Jurkat, Clone E6-1 (cell line): ENCODE measurements around the gene ERFE.
"Not testable (repeated sequence)": the region's sequence is repeated elsewhere in the genome, so short reads cannot be mapped to it uniquely, and the experiment has no call there.

Source experiments
- DNase-seq: peaks from one replicate; pipeline ENCODE4 v3.0.0-alpha.2; 2011; ENCODE audit warnings: low read depth, low spot score
- H3K4me3 ChIP-seq: 2 replicates; pipeline ENCODE4 v1.5.1; 2011; ENCODE audit warnings: mild to moderate bottlenecking, low read length, control low read depth, moderate library complexity

The ERFE gene

GRCh38 chr2:238165288-238165921, 6.6 kb downstream of the ERFE start:
- no peak overlapping the region for H3K4me3 ChIP-seq
- DNase-seq: no peak

DNA sequence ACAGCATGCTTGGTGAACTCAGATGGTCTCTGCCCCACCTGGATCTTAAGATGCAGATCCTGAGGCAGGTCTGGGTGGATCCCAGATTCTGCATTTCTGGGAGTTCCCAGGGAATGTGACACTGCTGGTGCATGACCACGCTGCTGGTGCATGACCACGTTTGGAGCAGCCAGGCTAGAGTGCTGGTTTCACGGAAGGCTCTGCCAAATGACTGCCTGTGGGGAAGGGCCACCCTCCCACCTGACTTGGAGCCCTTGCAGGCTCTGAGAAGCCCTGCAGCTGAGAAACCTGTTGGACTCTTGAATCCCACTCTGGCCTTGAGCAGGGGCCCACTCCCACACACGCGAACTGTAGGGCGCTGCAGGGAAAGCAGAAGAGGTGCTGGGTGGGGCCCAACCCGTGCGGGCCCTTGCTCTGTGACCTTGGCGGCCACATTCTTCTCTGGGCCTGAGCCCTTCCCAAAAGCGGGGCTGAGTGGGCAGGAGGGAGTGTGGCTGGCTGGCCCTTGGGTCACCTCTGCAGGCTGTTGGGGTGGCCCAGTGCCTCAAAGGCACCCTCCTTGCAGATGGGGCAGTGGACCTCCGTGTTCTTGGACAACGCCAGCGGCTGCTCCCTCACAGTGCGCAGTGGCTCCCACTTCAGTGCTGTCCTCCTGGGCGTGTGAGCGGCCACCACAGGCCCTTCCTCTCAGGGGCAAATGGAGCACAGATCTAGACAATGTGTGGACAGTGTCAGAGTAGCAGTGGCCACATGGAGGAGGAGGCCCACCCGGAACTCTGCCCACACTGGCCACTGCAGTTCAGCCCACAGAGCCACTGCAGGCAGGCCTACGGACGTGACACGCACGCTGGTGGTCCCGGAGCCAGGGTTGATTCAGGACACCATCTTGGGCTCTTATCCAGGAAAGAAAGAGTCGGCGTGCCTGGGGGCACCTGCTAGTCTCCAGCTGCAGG, 7.9 kb downstream of the ERFE start:
- no peak for DNase-seq
- H3K4me3 ChIP-seq: no peak overlapping the region

- no peak overlapping the region for H3K4me3 ChIP-seq
- no peak for DNase-seq
Measured at GRCh38 chr2:238167344-238167715, 8.6 kb downstream of the ERFE start.

DNA sequence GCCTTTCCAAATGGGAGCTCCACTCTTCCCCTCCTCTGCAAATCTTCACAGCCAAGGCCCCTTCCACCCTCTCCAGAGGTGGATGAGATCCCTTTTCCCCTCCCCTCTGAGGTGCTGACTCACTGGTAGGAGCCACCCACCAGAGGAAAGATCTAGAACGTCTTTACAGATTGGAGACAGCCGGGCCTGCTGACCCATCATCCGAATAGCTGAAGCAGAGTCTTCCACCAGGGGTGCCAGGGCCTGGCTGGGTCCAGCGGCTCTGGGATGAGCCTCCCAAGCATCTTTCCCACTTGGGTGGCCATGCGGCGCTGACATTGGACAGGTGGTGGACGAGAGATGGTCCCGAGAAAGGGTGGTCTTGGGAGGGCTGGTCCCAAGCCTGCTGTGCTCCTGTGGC, 9.0 kb downstream of the ERFE start:
- DNase-seq: no peak
- no peak overlapping the region for H3K4me3 ChIP-seq

- DNase-seq: no peak
- H3K4me3 ChIP-seq: no peak overlapping the region
Measured at GRCh38 chr2:238168196-238169047, 9.7 kb downstream of the ERFE start.

GRCh38 chr2:238169048-238169707, 10.4 kb downstream of the ERFE start:
- no peak for DNase-seq
- no peak overlapping the region for H3K4me3 ChIP-seq

- H3K4me3 ChIP-seq: no peak overlapping the region
- DNase-seq: no peak
Measured at GRCh38 chr2:238169708-238170251, 11.0 kb downstream of the ERFE start.

GRCh38 chr2:238170386-238171071, 11.8 kb downstream of the ERFE start:
- no peak for DNase-seq

GRCh38 chr2:238171072-238171431, 12.3 kb downstream of the ERFE start:
- DNase-seq, H3K4me3 ChIP-seq: not testable (repeated sequence)

More at GRCh38 chr2:238170386-238171071, 11.8 kb downstream of the ERFE start:
- no peak overlapping the region for H3K4me3 ChIP-seq

- no peak for DNase-seq
- no peak overlapping the region for H3K4me3 ChIP-seq
Measured at GRCh38 chr2:238171575-238172187, 12.9 kb downstream of the ERFE start.

- no peak for DNase-seq
- H3K4me3 ChIP-seq: no peak overlapping the region
Measured at GRCh38 chr2:238172439-238172838, 13.7 kb downstream of the ERFE start.

- DNase-seq: no peak
- H3K4me3 ChIP-seq: no peak overlapping the region
Measured at GRCh38 chr2:238173692-238174091, 14.9 kb downstream of the ERFE start.

DNA sequence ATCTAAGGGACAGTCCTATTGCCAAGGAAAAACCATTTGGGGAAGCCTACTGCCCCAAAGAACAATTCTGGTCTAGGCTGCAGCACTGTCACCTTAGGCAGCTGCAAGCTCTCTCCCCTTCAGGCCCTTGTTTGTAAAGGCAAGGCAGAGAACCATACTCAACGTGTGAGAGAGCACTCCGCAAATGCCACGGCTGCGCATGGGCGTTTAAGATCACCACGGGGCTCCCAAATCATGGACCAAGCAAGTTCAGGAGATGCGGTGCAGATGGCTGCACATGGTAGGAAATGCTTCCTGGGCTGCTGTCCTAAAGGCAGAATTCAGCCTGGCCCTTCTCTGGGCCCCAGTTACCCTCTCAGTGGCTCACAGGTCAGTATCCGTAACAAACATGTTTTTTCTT, 15.5 kb downstream of the ERFE start:
- H3K4me3 ChIP-seq: no peak overlapping the region
- no peak for DNase-seq

GRCh38 chr2:238174701-238175100, 15.9 kb downstream of the ERFE start:
- H3K4me3 ChIP-seq: no peak overlapping the region
- DNase-seq: no peak

DNA sequence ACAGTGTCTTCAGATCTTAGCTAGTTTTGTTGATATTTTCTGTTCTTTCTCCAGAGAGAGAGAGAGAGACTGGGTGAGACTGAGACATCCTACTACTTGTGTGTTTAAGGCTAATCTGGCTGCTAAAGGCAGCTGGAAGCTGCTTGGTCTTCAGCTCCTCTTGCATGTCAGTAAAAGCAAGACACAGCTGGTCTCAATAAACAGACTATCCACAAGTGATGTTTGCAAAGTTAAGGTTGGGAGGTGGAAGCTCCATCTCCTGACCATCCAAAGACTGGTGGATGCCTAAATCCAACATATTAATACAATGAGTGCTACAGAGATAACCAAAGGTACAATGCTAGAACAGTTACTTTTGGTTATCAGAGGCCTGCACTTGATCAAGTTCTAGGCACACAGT, 17.8 kb downstream of the ERFE start:
- no peak overlapping the region for H3K4me3 ChIP-seq
- DNase-seq: no peak

GRCh38 chr2:238180554-238180953, 21.8 kb downstream of the ERFE start:
- no peak for DNase-seq
- no peak overlapping the region for H3K4me3 ChIP-seq

GRCh38 chr2:238182362-238182761, 23.6 kb downstream of the ERFE start:
- no peak for DNase-seq

DNA sequence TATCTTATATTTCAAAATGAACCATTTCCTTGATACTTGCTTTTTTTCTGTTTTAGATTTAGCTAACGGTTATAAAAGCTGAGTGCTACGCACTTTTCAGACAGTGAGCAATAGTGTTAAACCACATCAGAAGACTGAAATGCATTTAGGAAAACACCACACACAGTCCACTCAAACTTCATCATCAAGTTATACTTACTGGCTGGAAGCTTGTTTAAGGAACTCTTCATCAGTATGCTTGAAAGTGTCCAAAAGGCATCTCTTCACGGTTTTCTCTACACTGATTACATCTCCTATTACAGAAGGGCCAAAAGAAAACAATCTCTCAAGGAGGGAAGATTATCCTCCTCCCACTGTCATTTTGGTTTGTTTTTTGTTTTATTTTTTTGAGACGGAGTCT, 25.1 kb downstream of the ERFE start:
- H3K4me3 ChIP-seq: no peak overlapping the region
- DNase-seq: no peak

More at GRCh38 chr2:238182362-238182761, 23.6 kb downstream of the ERFE start:
- H3K4me3 ChIP-seq: no peak overlapping the region
